ENCODE data around the gene TSPAN7.

Gene TSPAN7

DNA sequence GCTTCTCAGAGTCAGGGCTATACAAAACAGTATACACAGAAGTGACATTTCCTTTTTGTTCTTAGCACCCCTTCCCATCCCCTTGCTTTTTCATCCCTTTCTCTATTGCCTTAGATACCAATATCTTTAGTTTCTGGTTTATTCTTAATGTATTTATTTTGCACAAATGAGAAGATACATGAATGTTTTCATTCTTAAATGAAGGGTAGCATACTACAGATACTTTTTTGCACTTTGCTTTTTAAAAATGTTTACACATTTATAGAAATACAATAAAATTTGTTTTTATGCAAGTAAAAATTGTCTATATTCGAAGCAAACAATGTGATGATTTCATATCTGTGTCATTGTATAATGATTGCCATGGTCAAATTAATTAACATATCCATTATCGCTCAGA is 33.1 kb downstream of the TSPAN7 start:
- DNase-seq (ENCODE audit: low spot score): no peak

DNA sequence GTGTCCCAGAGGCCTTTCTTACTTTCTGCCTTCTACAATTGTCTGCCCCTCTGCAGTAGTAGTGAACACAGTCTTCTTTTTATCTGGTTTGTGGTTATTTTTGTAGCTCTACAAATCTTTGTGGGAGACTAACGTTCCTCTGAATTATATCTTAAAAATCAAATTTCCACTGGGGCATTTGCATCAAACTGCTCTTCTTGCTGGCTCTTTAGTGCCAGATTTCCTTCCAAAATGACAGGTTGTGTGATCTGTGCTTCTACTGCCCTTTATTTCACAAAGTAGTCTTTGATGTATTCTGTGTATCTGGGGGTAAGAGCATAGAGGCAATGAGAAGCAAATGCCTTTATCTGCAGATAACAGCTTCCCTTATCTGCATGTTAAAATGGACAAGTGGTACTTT is 34.5 kb downstream of the TSPAN7 start:
- DNase-seq (ENCODE audit: low spot score): no peak

DNA sequence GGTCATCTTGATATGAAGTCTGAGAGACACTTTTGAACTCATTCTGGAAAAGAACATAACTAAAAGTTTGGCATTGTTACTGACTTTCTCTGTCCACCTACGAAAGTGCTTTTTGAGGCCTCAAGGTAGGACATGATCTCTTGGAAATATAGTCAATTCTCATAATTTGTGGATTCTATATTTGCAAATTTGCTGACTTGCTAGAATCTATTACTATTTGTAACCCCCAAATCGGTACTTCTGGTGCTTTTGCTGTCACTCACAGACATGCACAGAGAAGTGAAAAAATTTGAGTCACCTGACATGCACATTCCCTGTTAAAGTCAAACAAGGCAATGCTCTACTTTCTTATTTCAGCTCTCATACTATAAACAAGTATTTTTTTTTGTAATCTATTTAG is 35.6 kb downstream of the TSPAN7 start:
- no peak for DNase-seq (ENCODE audit: low spot score)

DNA sequence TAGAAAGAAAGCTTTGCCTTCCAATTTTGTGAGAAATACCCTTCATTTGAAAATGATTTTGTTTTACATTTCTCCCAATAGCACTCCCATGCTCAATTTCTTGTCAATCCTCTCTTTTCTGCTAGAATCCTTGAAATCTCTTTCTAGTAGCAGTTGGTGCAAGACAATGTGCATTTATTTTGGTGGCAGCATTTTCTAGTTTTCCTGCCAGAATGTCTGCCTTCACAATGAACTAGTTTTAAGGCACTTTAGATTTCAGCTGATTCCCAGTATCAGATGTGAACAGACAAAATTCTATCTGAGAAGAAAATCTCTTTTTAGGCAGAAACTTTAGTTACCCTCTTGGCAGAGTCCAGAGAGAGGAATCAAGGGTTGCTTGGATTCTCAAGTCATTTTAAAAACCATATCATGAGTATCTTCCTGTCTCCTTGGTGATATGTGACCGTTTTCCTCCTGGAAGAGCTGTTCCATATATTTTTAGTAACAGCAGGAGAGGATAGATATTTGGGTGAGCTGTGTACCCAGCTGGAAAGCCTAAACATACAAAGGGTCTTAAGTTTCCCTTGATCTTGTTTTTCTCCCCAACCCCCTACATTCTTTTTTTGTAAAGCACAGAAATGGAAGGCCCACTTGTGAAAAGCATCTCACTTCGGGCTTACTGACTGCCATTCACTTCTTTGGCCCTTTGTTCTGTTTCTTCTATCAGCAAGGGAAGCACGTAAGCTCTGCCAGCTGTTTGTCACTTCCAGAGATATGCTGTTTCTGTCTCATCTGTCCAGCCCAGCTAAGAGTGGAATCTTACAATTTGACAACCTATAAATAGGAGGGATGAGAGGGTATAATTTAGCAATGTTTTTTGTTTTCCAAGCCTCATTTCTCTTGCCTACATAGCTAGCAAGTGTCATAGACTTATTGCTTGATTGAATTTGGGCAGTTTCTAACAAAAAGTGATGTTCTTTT is 38.7 kb downstream of the TSPAN7 start:
- no peak for DNase-seq (ENCODE audit: low spot score)

DNA sequence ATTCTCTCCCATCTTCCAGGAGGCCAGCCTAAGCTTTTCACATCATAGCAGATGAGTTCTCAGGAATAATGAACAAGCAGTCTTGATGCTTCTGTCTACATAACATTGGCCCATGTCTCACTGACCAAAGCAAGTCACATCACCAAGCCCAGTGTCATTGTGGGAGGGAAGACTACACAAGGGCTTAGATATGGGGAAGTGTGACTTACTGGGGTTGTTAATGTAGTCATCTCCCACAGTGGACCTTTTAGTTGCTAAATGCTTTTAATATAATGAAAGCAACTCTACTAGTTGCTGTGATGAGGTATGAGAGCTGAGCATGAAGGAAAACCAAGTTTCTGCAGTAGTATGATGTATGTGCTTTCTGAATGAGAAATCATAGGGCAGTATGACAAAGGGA is 40.5 kb downstream of the TSPAN7 start:
- DNase-seq (ENCODE audit: low spot score): no peak

DNA sequence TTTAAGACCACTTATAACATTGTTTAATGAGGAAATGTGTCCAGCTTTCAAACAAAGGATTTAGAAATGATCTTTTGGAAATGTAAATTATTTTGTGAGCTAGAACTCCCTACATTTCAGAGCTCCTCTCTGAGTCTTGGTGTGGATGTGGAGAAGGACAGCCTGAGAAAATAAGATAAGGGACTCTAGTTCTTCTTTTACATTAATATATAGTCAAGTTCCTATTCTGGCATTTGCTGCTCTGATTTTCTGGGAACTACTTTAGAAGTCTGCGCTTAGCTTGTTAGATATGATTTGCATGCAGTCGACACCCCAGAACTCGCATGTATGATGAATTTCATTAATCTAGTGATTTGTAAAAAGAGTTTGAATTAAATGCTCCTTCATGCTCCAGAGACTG is 45.5 kb downstream of the TSPAN7 start:
- no peak for DNase-seq (ENCODE audit: low spot score)

DNA sequence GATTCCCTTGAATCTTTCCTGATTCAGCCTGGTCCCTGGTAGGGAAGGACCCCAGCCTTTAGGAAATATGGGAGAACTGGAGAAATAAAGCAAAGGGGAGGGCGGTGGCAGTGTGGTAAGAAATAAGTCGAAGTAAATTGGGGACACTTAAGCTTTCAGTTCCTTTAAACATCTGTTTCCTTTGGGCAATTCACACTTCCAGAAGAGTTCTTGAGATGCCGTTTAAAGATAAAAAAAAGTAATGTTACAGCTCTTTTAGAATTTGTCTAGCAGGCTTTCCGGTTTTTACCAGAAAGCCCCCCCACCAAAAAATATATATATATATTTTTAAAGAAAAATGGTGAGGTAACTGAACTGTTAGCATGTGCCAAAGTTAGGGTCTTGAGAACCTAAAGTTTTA is 46.6 kb downstream of the TSPAN7 start:
- no peak for DNase-seq (ENCODE audit: low spot score)

DNA sequence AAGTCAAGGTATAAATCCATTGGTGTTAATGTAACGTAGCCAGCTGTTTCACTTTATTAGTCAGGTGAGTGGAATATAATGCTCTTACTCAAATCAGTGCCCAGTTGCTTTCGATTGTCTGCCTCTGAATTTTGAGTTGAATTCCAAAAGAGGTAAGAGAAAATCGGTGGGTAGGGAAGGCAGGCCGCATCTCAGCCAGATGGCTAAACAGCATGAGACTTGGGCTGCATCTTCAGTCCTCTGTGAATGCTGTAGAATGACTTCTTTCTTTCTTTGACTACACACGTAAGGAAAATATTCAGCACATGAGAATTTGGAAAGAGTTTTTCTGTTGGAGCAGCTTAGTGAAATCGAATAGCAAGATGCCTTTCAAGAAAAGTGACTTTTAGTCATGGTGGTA is 49.5 kb downstream of the TSPAN7 start:
- no peak for DNase-seq (ENCODE audit: low spot score)

DNA sequence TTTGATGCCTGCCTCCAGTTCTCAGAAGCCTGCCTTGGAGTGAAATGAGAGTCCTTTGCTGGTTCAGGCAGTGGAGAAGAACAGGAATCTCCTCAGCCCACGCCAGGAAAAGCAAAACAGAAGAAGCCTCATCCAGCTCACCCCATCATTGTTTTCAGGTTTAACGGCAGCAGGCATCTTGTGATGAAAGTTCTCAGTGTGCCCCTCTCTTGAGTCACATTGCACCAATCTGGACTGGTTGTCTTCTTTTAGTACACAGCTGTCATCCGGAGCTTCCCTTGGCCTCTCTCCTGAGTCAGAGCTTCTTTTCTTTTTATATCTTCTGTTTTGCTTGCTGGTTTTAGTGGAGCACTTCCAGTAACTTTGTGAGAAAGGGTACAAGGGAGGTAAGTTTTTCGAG is 50.9 kb downstream of the TSPAN7 start:
- DNase-seq (ENCODE audit: low spot score): no peak

DNA sequence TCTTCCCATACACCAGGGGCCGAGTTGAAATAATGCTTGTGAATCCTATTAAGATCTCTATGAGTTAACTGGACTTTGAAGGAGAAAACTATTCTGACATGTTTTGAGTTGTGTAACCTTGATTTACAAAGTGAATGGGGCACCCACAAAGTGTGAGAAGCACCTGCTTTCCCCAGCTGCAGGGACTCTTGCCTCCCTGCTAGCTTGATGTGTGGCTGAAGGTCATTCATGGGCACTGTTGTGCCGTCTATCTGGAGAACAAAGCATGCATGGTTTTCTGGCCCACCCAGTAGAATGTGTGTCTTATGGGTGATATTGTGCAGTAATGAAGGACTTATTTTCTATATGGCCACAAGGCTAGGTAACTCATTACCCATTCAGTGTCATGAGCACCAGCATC is 53.1 kb downstream of the TSPAN7 start:
- DNase-seq (ENCODE audit: low spot score): no peak

DNA sequence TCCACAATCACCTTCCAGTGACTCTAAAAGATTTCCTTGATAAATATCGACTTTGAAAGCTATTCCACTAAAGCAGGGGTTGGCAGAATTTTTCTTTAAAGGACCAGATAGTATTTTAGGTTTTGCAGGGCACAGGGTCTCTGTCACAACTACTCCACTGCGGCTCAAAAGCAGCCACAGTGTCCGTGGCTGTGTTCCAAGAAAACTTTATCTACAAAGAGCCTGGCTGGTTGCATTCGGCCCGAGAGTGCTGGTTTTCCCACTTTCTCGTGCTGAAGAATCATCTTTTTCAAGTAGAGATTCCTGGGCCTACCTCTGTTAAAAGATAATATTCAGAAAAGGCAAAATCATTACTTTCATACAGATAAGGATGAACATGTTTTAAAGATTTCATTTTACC is 55.6 kb downstream of the TSPAN7 start:
- no peak for DNase-seq (ENCODE audit: low spot score)

DNA sequence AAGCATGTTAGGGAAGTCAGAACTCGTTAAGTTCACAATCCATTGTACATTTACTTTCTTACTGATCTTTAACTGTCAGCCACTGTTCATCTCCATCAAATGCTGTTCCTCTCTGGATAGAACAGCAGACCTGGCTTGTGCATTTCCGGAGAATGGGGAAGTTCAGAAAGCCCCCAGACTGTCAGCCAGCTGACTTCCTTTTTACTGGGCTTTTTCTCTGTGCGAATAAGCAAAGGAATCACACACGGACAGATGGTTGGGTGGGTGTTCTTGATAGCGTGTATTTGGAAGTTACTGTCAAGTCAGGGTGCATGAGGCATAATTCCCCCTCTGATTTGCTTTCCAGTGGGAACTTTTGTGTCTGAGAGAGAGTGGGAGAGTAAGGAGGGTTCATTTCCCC is 56.8 kb downstream of the TSPAN7 start:
- DNase-seq (ENCODE audit: low spot score): no peak

DNA sequence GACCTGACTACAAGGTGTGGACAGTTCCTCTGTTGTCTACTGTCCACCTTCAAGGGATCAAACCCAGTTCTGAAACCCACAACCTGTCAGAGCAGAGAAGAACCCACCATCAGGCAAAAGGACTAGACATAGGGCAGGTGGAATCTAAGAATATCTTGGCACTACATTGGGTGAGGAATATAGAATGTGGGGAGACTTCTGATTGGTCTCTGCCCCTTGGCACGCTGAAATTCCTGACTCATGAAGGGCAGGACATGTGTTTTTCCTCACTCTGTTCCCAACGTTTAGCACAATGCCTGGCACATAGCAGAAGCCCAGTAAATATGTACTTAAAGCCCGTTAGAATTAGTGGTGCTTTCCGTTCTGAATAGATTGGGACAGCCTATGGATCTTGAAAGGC is 59.3 kb downstream of the TSPAN7 start:
- DNase-seq (ENCODE audit: low spot score): no peak

DNA sequence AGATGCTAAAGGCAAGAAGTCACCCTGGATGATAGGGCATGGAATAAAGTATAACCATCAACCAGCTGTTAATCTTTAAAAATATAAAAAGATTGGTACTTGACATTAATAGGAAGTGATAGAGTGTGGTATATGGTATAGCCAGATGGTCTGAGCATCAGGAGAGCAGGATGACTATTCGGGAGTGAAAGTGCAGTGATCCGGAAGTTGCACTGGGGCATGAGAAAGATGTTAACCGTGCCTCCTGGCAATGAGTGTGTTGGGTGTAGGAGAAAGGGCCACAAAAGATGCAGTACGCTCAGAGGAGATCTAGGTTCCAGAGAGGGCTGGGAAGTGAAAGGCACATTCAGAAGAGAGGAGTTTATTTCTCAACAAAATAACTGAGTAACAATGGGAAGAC is 65.0 kb downstream of the TSPAN7 start:
- DNase-seq (ENCODE audit: low spot score): no peak

DNA sequence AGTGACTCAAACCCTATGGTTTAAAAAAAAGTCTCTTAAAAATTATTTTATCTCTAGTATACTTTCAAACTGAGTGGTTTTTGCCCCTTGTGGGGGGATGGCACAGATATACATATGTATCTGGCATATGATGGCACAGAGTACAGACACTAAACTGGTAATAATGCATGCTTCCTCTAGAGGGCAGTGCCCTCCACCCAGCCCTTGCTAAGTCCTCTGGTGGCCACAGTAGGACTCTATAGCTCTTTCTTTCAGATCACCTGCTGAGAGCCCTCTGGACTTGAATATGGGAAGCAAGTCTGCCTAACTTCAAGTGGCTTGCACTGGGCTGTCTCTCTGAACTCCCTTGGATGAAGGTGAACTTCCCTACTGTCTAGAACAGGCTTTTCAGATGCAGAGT is 66.3 kb downstream of the TSPAN7 start:
- no peak for DNase-seq (ENCODE audit: low spot score)

DNA sequence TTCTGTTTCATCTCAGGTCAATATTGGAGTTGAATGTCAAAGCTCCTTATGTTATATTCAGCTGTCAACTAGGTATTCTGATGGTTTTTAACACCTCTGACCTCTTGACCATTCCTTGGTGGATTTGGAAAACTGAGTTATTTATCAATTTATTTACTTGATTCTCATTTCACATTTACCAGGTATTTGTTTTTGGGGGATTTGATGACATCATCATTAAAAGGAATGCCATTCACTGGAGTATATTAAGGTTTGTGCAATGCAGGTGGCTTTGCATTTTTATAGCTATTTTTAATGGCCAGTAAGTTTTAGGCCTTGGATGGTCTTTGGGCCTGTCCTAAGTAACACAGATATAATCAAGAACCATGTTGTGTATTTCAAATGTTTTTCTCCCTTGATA is 67.2 kb downstream of the TSPAN7 start:
- no peak for DNase-seq (ENCODE audit: low spot score)

DNA sequence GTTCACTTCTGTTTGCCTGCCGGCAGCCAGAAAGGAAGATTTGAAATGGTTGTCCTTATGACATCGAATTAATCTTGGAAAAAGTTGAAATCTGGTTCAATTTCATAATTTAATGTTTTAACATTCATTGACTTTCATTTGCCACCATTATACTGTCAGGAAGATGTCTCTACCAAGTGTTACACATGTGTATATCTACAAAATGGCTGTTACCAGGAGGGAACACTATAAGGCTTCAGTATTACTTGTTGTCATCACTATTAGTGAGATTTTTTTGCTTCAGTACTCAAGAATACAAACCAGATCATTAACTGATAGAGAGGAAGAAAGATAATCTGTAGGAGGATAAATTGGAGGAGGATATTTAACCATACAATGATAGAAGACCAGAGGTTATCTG is 71.2 kb downstream of the TSPAN7 start:
- no peak for DNase-seq (ENCODE audit: low spot score)

DNA sequence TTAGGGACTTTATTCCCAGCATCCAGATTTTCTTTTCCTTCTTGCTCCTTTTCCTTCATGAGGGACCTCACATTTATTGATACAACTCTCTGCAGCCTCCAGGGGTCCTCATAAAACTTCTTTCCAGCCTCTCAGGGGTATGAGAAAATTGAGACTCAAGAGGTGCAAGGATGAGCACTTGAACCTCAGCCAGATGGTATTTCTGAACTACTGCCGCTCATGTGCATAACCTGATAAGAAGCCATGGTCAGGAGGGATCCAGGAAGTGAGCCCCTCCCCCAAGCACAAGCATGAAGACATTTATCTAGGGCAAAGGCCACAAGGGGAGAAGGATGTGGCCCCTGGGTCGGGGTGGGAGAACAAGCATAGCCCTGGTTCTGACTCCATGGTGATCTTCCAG is 73.3 kb downstream of the TSPAN7 start:
- no peak for DNase-seq (ENCODE audit: low spot score)

DNA sequence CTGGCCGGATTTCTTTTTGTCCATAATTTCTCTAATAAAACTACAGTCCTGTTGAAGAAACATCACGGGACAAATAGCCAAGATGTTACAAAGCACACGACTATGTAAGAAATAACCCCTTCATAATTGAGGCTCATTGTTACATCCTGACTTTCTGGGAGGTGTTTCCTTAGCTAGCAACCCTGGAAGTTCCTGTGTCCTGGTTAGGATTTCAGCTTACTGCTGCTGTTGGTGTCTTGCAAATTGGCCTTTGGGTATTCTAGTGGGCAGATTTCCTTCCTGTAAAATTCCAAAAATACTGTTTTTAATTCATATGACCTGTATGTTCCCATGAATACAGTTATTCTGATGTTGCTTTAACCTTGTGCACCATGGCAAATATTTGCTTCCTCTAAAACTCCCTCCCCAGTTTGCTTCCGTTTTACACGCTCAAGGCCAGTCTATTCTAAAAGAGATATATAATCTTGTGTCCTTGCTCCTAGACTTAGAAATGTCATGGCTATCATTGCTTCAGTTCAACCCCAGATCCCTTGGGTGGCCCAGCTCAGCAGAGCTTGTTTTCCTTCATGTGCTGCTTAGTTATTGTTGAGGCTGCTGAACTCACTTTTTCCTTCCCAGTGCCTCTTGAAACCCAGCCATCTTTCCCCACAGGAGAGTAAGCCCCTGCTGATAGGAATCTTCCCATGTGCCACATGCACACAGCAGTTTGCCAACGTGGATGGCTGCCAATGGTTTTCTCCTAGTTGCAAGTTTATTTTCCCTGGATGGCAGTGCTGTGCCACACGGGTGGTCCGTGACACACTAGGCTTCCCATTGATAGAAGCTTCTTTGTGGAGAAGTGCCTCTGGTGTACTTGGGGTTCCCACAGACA is 75.8 kb downstream of the TSPAN7 start:
- DNase-seq (ENCODE audit: low spot score): no peak

DNA sequence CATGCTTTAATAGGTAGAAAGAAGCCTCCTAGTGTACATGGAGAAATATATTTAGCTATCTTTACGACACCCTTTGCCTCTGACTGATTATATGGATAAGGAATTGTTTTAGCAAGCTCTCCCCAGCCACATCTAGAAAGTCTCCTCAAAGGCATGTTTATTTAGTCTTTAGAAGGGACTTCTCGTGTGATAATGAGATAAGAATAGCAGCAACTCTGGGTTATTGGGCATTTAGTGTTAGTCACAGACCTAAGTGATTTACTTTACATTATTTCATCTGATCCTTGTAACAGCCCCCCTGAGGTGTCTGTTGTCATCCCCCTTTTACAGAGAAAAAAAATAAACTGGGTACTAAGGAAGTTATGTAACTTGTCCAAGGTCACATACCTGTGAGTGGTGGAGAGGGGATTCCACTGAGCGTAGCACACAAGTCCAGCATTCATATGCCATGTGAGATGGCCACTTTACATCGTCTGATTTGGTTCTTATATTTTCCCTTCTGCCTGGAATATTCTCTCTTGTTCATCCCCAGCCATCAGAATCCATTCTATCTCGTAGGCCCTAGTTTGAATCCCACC is 77.7 kb downstream of the TSPAN7 start:
- DNase-seq (ENCODE audit: low spot score): no peak

DNA sequence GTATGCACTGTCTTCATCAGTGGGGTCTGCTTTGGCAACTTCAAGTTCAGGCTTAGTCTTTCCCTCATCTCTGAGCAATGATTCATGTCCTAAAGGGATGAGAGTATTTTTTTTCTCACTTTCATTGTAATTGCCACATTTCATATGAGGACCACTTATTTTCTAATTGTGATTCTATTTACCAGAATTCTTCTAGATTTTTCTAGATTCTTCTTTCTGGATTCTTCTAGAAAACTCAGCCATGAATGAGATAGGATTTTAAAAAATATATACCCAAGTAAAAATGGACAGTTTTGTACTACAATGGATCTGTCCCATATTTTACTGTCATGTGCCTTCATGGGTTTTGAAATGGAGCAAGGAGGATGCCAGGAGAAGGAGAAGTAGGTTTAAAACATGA is 78.4 kb downstream of the TSPAN7 start:
- DNase-seq (ENCODE audit: low spot score): no peak

DNA sequence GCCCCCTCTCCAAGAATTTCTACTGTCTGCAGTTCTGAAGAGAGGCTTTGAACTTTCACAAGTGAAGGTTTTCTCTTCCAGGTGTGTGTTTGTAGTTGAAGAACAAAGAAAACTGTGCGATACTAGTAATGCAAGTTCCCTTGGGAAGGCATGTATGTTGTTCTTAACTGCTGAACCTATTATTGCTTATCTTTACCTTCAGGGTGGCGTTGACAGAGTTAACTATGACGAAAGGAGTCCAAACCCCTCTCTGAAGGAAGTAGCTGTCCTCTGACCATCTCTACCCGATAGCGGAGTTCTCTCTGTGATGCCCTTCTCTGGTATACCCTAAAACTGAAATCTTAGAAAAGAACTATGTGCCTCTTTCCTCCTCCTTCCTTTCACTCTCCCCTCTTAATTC is 79.9 kb downstream of the TSPAN7 start:
- DNase-seq (ENCODE audit: low spot score): no peak

DNA sequence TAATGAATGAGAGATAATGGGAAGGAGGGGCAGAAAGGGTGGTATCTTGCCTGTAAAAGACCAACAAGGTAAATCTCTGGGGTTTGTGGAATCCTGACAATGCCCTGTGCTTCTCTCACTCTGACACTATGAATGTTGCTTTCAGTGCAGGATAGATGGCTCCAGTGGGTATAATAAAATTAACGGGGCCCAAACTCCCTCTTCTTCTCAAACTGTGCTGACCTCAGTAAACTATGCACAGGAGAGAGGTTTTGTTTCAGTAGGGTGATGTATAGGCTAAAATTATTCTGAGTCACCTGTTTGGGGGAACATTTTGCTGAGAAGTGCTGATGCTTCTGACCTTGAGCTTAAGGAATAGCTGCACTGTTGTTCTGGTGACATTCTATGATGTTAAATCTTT is 82.6 kb downstream of the TSPAN7 start:
- DNase-seq (ENCODE audit: low spot score): no peak

All from putamen (tissue), 1 donor.